Stimulated activated CD8-positive, alpha-beta memory T cell treated with anti-CD3 and anti-CD28 coated beads, Interleukin-15, amount 100 ng/mL, for 24 hours (primary cell): ENCODE measurements around the gene GIGYF2.
A peak's percentile ranks its signal among the peaks of the same experiment; 100 is the strongest.
"Not testable (repeated sequence)": the region's sequence is repeated elsewhere in the genome, so short reads cannot be mapped to it uniquely, and the experiment has no call there.

ENCODE experiments used
- DNase-seq: peaks from one replicate; pipeline ENCODE4 v3.0.0-alpha.2; 2020; ENCODE audit warnings: low read depth

GIGYF2 gene, protein sequence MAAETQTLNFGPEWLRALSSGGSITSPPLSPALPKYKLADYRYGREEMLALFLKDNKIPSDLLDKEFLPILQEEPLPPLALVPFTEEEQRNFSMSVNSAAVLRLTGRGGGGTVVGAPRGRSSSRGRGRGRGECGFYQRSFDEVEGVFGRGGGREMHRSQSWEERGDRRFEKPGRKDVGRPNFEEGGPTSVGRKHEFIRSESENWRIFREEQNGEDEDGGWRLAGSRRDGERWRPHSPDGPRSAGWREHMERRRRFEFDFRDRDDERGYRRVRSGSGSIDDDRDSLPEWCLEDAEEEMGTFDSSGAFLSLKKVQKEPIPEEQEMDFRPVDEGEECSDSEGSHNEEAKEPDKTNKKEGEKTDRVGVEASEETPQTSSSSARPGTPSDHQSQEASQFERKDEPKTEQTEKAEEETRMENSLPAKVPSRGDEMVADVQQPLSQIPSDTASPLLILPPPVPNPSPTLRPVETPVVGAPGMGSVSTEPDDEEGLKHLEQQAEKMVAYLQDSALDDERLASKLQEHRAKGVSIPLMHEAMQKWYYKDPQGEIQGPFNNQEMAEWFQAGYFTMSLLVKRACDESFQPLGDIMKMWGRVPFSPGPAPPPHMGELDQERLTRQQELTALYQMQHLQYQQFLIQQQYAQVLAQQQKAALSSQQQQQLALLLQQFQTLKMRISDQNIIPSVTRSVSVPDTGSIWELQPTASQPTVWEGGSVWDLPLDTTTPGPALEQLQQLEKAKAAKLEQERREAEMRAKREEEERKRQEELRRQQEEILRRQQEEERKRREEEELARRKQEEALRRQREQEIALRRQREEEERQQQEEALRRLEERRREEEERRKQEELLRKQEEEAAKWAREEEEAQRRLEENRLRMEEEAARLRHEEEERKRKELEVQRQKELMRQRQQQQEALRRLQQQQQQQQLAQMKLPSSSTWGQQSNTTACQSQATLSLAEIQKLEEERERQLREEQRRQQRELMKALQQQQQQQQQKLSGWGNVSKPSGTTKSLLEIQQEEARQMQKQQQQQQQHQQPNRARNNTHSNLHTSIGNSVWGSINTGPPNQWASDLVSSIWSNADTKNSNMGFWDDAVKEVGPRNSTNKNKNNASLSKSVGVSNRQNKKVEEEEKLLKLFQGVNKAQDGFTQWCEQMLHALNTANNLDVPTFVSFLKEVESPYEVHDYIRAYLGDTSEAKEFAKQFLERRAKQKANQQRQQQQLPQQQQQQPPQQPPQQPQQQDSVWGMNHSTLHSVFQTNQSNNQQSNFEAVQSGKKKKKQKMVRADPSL (N-terminal part only)

DNA sequence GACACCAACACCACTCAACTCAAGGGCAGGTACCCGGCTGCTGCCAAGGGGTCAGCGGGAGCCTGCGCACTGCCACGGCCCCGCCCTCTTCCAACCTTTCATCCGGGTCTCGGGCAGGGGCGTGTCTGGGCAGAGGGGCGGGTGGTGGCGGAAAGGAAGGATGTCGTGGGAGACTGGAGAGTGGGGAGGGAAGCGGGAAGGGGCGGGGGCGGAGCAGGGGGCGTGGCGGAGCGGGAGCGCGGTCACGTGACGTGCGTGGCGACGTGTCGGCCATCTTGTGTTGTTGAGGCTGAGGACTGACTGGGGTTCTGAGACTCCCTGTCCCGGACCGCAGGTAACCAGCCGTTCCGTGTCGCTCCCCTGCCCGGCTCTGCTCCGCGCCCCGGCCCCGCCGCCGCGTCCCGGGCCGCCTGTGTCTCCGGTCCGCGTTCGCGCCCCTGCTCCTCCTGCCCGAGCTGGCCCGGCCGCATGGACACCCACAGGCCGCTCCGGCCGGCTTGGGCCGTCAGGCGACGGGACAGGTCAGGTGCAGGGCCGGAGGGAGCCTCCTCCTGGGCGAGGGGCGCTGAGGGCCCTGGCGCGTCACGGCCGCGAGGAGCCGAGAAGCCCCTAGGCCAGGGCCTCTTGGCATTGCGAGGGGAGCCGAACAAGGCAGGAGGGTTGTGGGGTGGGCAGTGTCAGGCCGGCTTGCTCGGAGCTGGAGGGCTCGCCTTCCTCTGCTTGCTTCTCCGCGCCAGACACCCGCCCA, at the start of gene GIGYF2:
Gene GIGYF2, plus strand, starts transcription at position 273 of the 748 bp plus-strand sequence. CDS start 37,867 bp downstream, outside the sequence.
- DNase-seq = peak; percentile 88

DNA sequence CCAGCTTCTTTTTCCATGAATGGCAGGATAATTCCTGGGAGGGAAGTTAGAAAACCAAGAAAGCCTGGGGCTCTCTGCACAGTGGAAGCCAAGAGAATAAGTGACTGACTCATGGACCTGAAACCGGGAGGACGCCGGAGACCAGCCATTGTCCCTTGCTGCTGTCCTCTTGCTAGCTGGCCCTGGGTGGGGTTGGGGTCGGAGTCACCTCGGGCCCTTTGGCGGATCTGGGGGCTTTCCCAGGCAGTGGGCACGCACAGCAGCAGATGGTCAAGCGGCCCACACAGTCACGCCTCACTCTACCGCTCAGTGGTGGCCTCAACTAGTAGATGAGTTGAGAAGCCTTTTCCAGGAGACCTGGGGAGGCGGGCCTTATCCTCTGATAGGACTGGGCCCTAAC, 48.1 kb upstream of the GIGYF2 start:
- no peak for DNase-seq

DNA sequence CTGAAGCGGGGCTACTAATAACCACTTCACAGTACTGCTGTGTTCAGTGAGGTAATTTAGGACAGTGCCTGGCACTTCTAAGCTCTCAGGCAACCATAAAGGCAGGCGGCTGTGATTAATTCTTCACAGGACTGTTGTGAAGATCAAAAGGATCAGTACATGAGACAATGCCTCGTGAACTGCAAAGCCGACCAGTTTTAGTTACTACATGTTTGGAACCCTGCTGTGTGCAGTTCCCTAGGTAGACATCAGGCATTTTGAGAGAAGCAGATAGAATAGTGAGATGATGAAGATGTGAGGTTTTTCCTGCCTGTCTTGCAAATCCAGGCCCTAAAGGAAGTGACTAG, 44.7 kb upstream of the GIGYF2 start:
- no peak for DNase-seq

DNA sequence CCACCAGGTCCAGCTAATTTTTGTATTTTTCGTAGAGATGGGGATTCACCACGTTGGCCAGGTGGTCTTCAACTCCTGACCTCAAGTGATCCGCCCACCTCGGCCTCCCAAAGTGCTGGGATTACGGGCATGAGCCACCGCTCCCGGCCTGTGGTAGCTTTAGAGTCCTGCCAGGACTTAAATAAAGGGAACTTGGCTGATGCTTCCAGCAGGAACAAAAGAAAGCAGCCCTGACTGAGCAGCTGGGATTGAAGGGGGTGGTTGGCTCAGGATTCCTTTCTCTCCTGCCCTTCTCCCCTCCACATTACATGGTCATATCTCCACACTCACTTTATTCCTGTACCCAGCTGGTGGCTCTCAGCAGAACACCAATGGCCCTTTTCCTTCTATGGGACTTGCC, 43.7 kb upstream of the GIGYF2 start:
- no peak for DNase-seq

DNA sequence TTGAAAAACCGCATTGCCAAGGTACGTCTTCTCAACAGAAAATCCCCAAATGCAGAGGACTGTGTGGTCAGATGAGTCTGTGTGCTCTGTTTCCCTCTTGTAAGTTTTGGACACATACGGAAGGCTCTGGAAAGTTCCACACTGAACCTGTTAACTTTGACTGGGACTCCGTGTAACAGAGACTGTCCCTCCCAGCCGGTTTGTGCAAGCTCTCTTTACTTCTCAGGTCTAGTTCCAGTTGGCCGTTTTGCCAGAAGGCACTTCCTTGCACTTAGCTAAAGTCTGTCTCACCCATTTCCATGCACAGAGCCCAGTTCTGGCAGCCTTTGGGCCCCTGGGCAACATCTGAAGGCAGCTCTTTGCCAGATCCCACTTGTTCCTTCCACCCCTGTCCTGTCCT, 41.7 kb upstream of the GIGYF2 start:
- DNase-seq = no peak

DNA sequence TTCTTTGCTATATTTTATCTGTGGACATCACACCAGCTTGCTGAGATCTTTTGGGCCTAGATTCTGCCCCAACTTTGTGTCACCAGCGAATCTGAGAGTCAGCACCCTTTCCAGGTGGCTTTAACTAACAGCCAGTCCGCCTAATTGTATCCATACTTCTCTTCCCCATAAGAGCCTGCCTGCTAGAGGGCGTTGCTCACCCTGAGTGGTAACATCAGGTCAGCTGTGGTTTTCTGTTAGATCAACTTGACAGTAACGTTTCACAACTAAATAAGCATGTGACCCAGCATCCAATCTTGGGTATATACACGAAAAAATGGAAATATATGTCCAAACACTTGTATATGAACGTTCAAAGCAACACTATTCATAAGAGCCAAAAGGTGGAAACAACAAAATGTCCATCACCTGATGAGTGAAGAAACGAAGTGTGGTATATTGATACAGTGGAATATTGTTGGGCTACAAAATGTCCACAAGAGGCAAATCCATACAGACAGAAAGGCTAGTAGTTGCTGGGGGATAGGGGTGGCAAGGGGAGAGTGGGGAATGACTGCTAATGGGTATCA, 38.8 kb upstream of the GIGYF2 start:
- no peak for DNase-seq

DNA sequence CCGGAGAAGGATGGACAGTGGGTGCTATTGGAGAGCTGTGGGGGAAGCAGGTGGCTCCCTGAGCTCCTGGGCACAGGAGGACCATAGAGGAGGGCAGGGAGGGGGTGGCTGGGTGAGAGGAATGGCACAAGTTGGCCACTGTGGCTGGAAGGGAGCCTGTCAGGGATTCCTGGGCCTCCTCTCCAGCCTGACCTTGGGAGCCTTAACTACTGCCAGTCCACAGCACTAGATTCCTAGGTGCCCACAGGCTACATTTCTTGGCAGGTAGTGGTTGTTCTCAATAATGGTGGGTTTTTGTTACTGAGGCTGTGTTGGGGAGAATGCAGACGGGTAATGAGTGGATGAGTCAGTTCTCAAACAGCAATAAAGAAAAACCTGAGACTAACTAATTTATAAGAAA, 37.8 kb upstream of the GIGYF2 start:
- no peak for DNase-seq

DNA sequence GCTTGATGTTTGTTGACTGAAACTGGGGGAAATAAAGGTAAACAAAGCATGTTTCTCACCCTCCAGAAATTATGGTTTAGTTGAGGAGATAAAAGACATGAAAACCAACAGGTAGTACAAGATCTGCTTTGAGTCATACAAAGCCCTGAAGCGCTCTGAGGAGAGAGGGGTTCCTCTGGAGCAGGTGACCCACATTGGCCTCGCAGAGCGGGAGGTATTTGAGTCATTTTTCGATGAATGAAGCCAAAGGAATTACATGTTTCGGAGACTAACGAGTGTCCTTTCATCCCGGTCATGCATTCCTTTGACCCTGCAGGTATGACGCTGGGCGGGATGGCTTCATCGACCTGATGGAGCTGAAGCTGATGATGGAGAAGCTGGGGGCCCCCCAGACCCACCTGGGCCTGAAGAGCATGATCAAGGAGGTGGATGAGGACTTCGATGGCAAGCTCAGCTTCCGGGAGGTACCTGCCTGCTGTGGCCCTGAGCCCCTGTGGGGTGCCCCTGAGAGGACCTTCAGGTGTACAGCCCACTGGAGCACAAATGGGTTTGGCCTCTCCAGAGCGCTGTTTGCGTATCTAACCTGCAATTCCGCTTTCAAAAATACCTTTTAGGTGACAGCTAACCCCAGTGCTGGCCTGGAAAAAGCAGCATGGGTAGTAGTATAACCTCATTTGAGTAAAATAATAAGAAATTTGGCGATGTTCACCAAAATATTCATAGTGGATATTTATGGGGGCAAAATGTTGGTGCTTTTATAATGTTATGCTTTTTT, 34.5 kb upstream of the GIGYF2 start:
- no peak for DNase-seq

DNA sequence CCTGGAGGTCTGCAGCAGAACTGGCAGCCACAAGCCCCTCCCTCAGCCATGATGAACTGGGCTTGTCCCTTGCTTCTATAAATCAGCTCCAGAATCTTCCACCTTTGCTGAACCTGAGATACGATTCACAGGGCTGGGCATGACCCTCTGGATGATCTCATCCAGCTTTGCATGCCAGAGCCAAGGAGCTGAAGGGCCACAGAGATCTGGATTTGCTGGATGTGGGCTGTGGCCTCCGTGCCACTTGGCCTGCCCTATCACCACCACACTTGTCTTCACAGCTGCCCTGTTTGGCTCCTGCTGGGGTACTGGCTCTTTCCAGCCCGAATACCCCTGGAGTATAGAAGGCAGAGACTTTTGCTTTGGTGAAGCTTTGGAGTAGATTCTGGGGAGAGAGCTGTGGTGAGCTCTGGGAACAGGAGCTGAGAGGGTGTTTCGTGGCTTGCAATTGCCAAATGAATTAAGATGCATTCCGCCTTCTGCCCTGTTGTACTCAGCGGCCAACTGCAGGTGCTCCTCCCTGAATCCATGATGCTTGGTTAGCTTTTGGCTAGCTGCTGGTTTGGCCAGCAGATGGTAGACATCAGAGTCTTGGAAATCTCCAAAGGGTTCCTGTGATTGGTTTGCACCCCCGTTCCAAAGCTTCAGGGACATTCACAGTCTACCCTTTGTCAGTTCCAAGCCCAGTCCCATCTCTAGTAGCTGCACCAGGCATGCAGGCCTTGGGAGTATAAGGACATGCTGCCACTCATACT, 30.9 kb upstream of the GIGYF2 start:
- no peak for DNase-seq

DNA sequence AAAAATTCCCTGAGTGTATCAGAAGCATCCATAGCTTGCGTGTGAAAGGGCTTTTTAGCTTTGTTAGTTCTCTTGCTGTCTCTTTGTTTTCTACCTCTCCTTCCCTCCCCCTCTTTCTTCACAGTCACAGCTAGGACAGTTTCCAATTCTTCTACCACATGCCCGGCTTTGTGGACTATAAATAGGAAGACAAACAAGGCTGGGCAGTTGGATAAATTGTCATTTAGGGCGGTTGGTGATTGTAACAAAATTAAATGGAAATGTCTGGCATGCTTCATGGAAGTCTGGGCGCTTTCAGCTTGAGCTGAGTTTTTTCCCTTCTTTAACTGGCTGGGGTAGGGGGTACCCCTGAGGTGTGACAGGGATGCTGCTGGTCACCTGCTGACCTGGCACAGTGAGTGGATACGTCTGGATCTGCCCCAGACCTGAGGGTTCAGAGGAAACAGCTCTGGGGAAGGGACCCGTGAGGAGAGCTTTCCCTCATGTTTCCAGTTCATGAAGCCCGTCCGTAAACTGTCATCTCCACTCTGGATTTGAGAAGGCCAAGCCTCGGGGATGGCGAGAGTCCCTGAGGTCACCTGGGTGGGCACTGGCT, 29.0 kb upstream of the GIGYF2 start:
- no peak for DNase-seq

DNA sequence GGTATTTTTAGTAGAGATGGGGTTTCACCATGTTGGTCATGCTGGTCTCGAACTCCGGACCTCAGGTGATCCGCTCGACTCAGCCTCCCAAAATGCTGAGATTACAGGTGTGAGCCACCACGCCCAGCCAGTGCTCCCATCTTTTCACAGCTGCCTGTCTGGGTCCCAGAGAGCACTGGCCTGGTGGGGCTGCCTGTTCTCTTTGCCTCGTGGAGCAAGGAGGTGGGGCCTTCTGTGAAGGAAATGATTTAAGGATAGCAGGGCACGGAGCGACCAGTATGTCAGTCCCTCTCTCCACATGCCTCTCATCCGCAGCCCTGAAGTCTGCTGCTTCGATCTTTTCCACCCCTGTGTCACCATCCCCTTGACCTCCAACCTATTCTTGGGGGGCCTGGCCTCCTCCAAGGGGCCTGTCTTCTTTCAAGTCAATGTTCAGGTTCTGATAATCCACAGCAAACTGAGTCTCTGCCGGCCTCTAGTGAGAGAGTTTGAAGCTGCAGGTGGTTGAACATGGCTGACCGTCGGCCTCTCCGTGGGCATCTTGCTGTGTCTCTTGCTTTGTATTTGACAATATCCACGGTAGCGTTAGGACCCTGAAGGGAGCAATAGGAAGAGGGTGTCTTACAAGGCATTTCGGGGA, 28.2 kb upstream of the GIGYF2 start:
- no peak for DNase-seq

DNA sequence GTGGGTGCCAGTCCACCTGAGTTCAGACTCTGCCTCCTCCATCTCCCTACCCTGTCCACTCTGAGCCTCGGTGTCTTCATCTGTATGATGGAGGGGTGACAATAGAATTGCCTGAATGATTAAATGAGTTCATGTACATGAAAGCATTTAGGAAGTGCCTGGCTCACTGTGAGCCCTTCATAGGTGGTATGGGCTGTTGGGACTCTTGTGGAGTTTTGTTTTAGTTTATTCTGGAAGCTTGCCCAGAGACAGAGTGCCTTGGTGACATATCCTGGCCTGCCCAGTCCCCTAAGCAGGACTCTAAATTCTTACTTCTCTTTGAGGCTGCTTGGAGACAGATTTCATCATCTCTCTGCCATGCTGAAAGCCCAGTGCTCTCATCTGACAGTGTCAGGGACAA, 24.5 kb upstream of the GIGYF2 start:
- no peak for DNase-seq

DNA sequence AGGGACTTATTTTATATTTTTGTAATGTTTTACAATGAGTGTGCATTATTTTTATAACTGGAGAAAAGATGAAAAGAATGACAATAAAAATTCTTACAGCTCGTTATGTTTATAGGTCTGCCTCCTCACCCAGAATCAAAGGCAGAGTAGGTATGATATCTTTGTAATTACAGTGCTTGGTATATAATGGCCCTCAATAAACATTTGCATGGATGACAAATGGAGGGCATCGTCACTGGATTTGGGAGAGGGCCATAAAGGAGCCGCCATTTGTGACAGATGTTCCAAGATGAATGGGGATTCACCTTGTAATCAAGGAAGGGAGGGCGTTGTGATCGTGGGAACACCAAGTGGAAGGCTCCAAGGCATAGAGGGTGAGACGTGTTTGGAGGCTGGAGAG, 22.6 kb upstream of the GIGYF2 start:
- no peak for DNase-seq

DNA sequence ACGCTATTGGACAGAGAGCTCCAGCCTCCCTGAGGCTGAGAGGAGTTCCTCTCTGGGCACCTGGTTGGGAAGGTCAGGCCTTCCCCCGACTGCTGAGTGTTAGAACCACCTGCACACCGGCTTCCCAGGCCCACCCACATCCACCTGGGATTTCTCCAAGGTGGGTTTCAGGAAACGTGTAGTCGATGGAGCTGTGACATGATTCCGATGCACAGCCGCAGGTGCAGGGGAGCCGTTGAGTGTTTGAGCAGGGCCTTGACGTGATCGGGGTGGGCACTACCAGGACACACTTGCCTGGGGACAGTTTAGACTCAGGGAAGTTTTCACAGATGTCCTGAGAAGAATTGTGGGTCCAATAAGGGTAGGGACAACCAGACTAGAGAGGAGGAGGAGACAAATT, 21.8 kb upstream of the GIGYF2 start:
- DNase-seq = no peak

DNA sequence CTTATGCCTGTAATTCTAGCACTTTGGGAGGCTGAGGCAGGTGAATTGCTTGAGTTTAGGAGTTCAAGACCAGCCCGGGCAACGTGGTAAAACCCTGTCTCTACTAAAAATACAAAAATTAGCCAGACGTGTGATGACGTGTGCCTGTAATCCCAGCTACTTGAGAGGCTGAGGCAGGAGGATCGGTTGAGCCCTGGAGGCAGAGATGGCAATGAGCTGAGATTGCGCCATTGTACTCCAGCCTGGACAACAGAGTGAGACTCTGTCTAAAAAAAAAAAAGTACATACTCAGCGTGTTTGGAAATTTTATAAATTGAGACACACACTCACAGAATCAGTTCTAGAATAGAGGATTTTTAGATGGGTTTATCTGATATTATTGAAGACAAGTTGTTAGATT, 17.1 kb upstream of the GIGYF2 start:
- no peak for DNase-seq

DNA sequence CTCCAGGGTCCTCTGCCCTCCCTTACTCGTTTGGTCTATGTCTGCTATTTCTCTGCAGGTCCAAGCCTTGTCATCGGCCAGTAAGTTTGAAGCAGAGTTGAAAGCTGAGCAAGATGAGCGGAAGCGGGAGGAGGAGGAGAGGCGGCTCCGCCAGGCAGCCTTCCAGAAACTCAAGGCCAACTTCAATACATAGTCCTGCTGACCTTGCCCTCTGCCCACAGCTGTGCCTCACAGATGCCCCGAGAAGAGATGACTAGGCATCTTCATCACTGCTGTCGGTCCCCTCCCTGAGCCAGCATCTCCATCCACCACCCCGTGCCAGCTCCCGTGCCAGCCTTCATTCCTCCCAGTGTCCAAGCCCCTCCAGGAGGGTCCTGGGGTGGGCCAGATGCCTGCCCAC, 15.6 kb upstream of the GIGYF2 start:
- no peak for DNase-seq

DNA sequence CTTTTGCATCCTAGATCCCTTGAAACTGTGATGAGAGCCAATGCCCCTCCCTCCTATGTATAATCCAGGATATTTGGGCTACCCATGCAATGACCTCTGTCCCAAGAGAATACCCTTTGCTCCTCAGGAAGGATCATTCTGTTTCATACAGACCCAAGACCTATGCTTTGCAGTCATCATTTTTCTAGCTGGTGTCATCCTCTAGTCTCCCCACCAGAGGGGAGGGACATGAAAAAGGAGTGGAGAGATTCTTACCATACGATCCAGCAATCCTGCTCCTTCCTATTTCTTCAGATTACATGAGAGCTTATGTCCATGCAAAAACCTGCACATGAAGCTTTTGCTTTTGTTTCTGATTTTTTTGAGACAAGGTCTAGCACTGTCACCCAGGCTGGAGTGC, 13.8 kb upstream of the GIGYF2 start:
- DNase-seq = no peak

DNA sequence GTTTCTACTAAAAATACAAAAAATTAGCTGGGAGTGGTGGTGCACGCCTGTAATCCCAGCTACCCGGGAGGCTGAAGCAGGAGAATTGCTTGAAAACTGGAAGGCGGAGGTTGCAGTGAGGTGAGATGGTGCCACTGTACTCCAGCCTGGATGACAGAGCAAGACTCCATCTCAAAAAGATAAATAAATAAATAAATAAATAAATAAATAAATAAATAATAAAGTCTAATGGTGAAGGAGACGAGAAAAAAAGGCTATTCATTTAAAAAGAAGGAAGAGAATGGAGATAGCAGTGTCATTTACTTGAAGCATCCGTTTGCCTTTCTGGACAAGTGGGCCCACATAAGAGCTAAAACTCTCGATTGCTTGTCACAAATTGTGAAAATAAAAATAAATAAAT, 11.7 kb upstream of the GIGYF2 start:
- not testable (repeated sequence) for DNase-seq
